ENCODE measurements around the gene OR1L1. TPM values are rescaled to one million over a fixed set of nuclear protein-coding genes. Genes with fewer than 3 reads are reported as not detected.

The OR1L1 gene
- total RNA-seq (2013) = not detected
- polyA plus RNA-seq (not detected), polyA minus RNA-seq (not detected in 2 replicates), total RNA-seq (0 to 0.12 (median 0) reads per million in 11 experiments)

- no peaks in the 10 kb centered on the region for H3K36me3 Mint-ChIP-seq
- H3K27me3 Mint-ChIP-seq (ENCODE audit: low read depth in 3 of 3) = peaks cover 0 to 2% (median 0%) of the 10 kb centered on the region in 3 donors
- H4K20me1 ChIP-seq (ENCODE audit: insufficient read depth, low read length) = no peaks in the 10 kb centered on the region
- H3K4me1 ChIP-seq (ENCODE audit: control insufficient read depth in 1 of 2, insufficient read depth in 2 of 2, low read length in 2 of 2) = no peaks in the 10 kb centered on the region
- no peak within 1 kb of the TSS for H2AFZ ChIP-seq (ENCODE audit: insufficient read depth, low read depth, low read length, poor library complexity, severe bottlenecking)
- WGBS (ENCODE audit: insufficient coverage) = 86% methylated on average over 2 of the region's 2 CpGs
- H3K79me2 ChIP-seq (ENCODE audit: insufficient read depth, low read length) = no peaks in the 10 kb centered on the region
- H3K36me3 ChIP-seq (replicated peaks in 1 of 2; ENCODE audit: control insufficient read depth in 1 of 2, insufficient read depth in 2 of 2, low read length in 2 of 2) = no peaks in the 10 kb centered on the region
- no peak within 1 kb of the TSS for H3K4me3 ChIP-seq (replicated peaks in 1 of 3; ENCODE audit: low read depth in 2 of 3, low read length in 3 of 3)
- no peak within 1 kb of the TSS for H3K4me3 Mint-ChIP-seq
- no peak within 1 kb of the TSS for H3K9ac ChIP-seq (ENCODE audit: insufficient read depth, low read length, poor library complexity, severe bottlenecking)
- H3K4me1 Mint-ChIP-seq = no peaks in the 10 kb centered on the region
- H3K27me3 ChIP-seq (ENCODE audit: control insufficient read depth in 2 of 2, insufficient read depth in 2 of 2, low read length in 2 of 2) = no peaks in the 10 kb centered on the region
- TF ChIP-seq CTCF (IDR thresholded peaks at IDR 0.05) = no peak
- H3K27ac ChIP-seq (ENCODE audit: low read depth in 1 of 2, low read length in 2 of 2) = no peak within 1 kb of the TSS
- H3K9me3 Mint-ChIP-seq = peaks cover 0 to 6% (median 3%) of the 10 kb centered on the region in 7 donors
- no peak within 1 kb of the TSS for H3K27ac Mint-ChIP-seq
- H3K4me2 ChIP-seq (replicated peaks; ENCODE audit: extremely low read depth, low read length, poor library complexity, severe bottlenecking) = no peak within 1 kb of the TSS
- DNase-seq = no peak
- intact Hi-C loops (cut with micrococcal nuclease) = no loop called here
- peaks cover 0 to 6% of the 10 kb centered on the region in 2 donors for H3K9me3 ChIP-seq (replicated peaks in 1 of 2; ENCODE audit: control insufficient read depth in 1 of 2, insufficient read depth in 1 of 2, low read length in 2 of 2)
Measured at GRCh38 chr9:122661416-122661815, at the start of gene OR1L1. TSS of gene OR1L1 (plus strand) at chr9:122661716. CDS start at chr9:122661716, 0 bp downstream.

- peaks cover 0 to 6% (median 0%) of the 10 kb centered on the region in 7 donors for H3K9me3 Mint-ChIP-seq
- no peak for DNase-seq
Measured at GRCh38 chr9:122614362-122614761, 47.2 kb upstream of the OR1L1 start, which contains the start of gene OR1Q1. TSS of gene OR1Q1 (plus strand) at chr9:122614738. CDS start at chr9:122614738, 0 bp downstream.

More at GRCh38 chr9:122614362-122614761, 47.2 kb upstream of the OR1L1 start, which contains the start of gene OR1Q1:
- no peak within 1 kb of the TSS for H3K4me2 ChIP-seq (replicated peaks; ENCODE audit: extremely low read depth, low read length, poor library complexity, severe bottlenecking)
- no CpG with 5 or more reads among the region's 1 CpG for WGBS (ENCODE audit: insufficient coverage)
- no peaks in the 10 kb centered on the region for H3K27me3 ChIP-seq (ENCODE audit: control insufficient read depth in 2 of 2, insufficient read depth in 2 of 2, low read length in 2 of 2)
- Mint-ChIP-seq H3K36me3 (no peaks in the 10 kb centered on the region), H3K27me3 (ENCODE audit: low read depth in 3 of 3) (peaks cover 0 to 4% (median 0%) of the 10 kb centered on the region in 3 donors), H3K4me3 (no peak within 1 kb of the TSS), H3K4me1 (no peaks in the 10 kb centered on the region), H3K27ac (no peak within 1 kb of the TSS)
- no peak for TF ChIP-seq CTCF (IDR thresholded peaks at IDR 0.05)
- H3K79me2 ChIP-seq (ENCODE audit: insufficient read depth, low read length) = no peaks in the 10 kb centered on the region
- no peak within 1 kb of the TSS for H3K27ac ChIP-seq (ENCODE audit: low read depth in 1 of 2, low read length in 2 of 2)
- H3K9ac ChIP-seq (ENCODE audit: insufficient read depth, low read length, poor library complexity, severe bottlenecking) = no peak within 1 kb of the TSS
- no peaks in the 10 kb centered on the region for H3K36me3 ChIP-seq (replicated peaks in 1 of 2; ENCODE audit: control insufficient read depth in 1 of 2, insufficient read depth in 2 of 2, low read length in 2 of 2)
- intact Hi-C loops (cut with micrococcal nuclease) = no loop called here
- no peak within 1 kb of the TSS for H3K4me3 ChIP-seq (replicated peaks in 1 of 3; ENCODE audit: low read depth in 2 of 3, low read length in 3 of 3)
- no peaks in the 10 kb centered on the region for H3K4me1 ChIP-seq (ENCODE audit: control insufficient read depth in 1 of 2, insufficient read depth in 2 of 2, low read length in 2 of 2)
- H3K9me3 ChIP-seq (replicated peaks in 1 of 2; ENCODE audit: control insufficient read depth in 1 of 2, insufficient read depth in 1 of 2, low read length in 2 of 2) = peaks cover 0 to 7% of the 10 kb centered on the region in 2 donors
- no peak within 1 kb of the TSS for H2AFZ ChIP-seq (ENCODE audit: insufficient read depth, low read depth, low read length, poor library complexity, severe bottlenecking)
- no peaks in the 10 kb centered on the region for H4K20me1 ChIP-seq (ENCODE audit: insufficient read depth, low read length)
